ENCODE data around the gene FAM170B. TPM values are rescaled to one million over a fixed set of nuclear protein-coding genes. Genes with fewer than 3 reads are reported as not detected.

Gene FAM170B
- total and polyA plus RNA-seq, 9 donors = 0.09 to 0.16 TPM; not detected in 7

- WGBS (ENCODE audit: insufficient coverage) = 67% methylated on average over 3 of the region's 5 CpGs
- peaks cover 14% of the 10 kb centered on the region for H3K4me1 ChIP-seq (ENCODE audit: control insufficient read depth, insufficient read depth, low read length)
- no peaks in the 10 kb centered on the region for H3K9me3 ChIP-seq (replicated peaks; ENCODE audit: control insufficient read depth, low read depth, low read length)
- H3K27me3 ChIP-seq (ENCODE audit: control insufficient read depth, insufficient read depth, low read length) = no peaks in the 10 kb centered on the region
- DNase-seq = no peak
- H3K4me3 ChIP-seq (ENCODE audit: low read length) = no peak overlapping the region
- H3K27ac ChIP-seq (ENCODE audit: low read length) = no peak overlapping the region
- H3K36me3 ChIP-seq (ENCODE audit: control insufficient read depth, insufficient read depth, low read length) = no peaks in the 10 kb centered on the region
These were observed 28.2 kb upstream of the FAM170B start for GRCh38 chr10:49162063-49162462.

- no peak overlapping the region for H3K4me3 ChIP-seq (ENCODE audit: low read length)
- no peaks in the 10 kb centered on the region for H3K9me3 ChIP-seq (replicated peaks; ENCODE audit: control insufficient read depth, low read depth, low read length)
- 88% methylated on average over 1 of the region's 8 CpGs for WGBS (ENCODE audit: insufficient coverage)
- DNase-seq = peak; percentile 84
- no peak overlapping the region for H3K27ac ChIP-seq (ENCODE audit: low read length)
- H3K36me3 ChIP-seq (ENCODE audit: control insufficient read depth, insufficient read depth, low read length) = no peaks in the 10 kb centered on the region
- H3K4me1 ChIP-seq (ENCODE audit: control insufficient read depth, insufficient read depth, low read length) = peaks cover 9% of the 10 kb centered on the region
- H3K27me3 ChIP-seq (ENCODE audit: control insufficient read depth, insufficient read depth, low read length) = no peaks in the 10 kb centered on the region
These were observed 27.7 kb upstream of the FAM170B start for GRCh38 chr10:49161411-49161997.

GRCh38 chr10:49160814-49161213 lies 27.0 kb upstream of the FAM170B start:
- Histone ChIP-seq H3K27ac (ENCODE audit: low read length) (no peak overlapping the region), H3K9me3 (replicated peaks; ENCODE audit: control insufficient read depth, low read depth, low read length) (no peaks in the 10 kb centered on the region), H3K27me3 (ENCODE audit: control insufficient read depth, insufficient read depth, low read length) (no peaks in the 10 kb centered on the region), H3K4me3 (ENCODE audit: low read length) (no peak overlapping the region), H3K36me3 (ENCODE audit: control insufficient read depth, insufficient read depth, low read length) (no peaks in the 10 kb centered on the region), H3K4me1 (ENCODE audit: control insufficient read depth, insufficient read depth, low read length) (peaks cover 9% of the 10 kb centered on the region)
- WGBS (ENCODE audit: insufficient coverage) = 70% methylated on average over 1 of the region's 5 CpGs
- no peak for DNase-seq

GRCh38 chr10:49160110-49160509 lies 26.3 kb upstream of the FAM170B start:
- no peaks in the 10 kb centered on the region for H3K9me3 ChIP-seq (replicated peaks; ENCODE audit: control insufficient read depth, low read depth, low read length)
- no CpG with 5 or more reads among the region's 5 CpGs for WGBS (ENCODE audit: insufficient coverage)

GRCh38 chr10:49158915-49159314 lies 25.1 kb upstream of the FAM170B start:
- DNase-seq = no peak
- WGBS (ENCODE audit: insufficient coverage) = no CpG with 5 or more reads among the region's 3 CpGs
- Histone ChIP-seq H3K4me1 (ENCODE audit: control insufficient read depth, insufficient read depth, low read length) (peaks cover 6% of the 10 kb centered on the region), H3K36me3 (ENCODE audit: control insufficient read depth, insufficient read depth, low read length) (no peaks in the 10 kb centered on the region), H3K27me3 (ENCODE audit: control insufficient read depth, insufficient read depth, low read length) (no peaks in the 10 kb centered on the region), H3K4me3 (ENCODE audit: low read length) (no peak overlapping the region), H3K9me3 (replicated peaks; ENCODE audit: control insufficient read depth, low read depth, low read length) (no peaks in the 10 kb centered on the region), H3K27ac (ENCODE audit: low read length) (no peak overlapping the region)

More at GRCh38 chr10:49160110-49160509, 26.3 kb upstream of the FAM170B start:
- DNase-seq = no peak
- Histone ChIP-seq H3K27ac (ENCODE audit: low read length) (no peak overlapping the region), H3K4me1 (ENCODE audit: control insufficient read depth, insufficient read depth, low read length) (peaks cover 9% of the 10 kb centered on the region), H3K4me3 (ENCODE audit: low read length) (no peak overlapping the region), H3K27me3 (ENCODE audit: control insufficient read depth, insufficient read depth, low read length) (no peaks in the 10 kb centered on the region), H3K36me3 (ENCODE audit: control insufficient read depth, insufficient read depth, low read length) (no peaks in the 10 kb centered on the region)

GRCh38 chr10:49158404-49158803 lies 24.6 kb upstream of the FAM170B start:
- Histone ChIP-seq H3K27ac (ENCODE audit: low read length) (no peak overlapping the region), H3K4me3 (ENCODE audit: low read length) (no peak overlapping the region), H3K9me3 (replicated peaks; ENCODE audit: control insufficient read depth, low read depth, low read length) (no peaks in the 10 kb centered on the region), H3K27me3 (ENCODE audit: control insufficient read depth, insufficient read depth, low read length) (no peaks in the 10 kb centered on the region), H3K36me3 (ENCODE audit: control insufficient read depth, insufficient read depth, low read length) (no peaks in the 10 kb centered on the region), H3K4me1 (ENCODE audit: control insufficient read depth, insufficient read depth, low read length) (peaks cover 6% of the 10 kb centered on the region)
- no CpG with 5 or more reads among the region's 7 CpGs for WGBS (ENCODE audit: insufficient coverage)
- DNase-seq = no peak

GRCh38 chr10:49157229-49157628 lies 23.4 kb upstream of the FAM170B start:
- no peak for DNase-seq
- WGBS (ENCODE audit: insufficient coverage) = 90% methylated on average over 2 of the region's 3 CpGs
- H3K4me1 ChIP-seq (ENCODE audit: control insufficient read depth, insufficient read depth, low read length) = peaks cover 6% of the 10 kb centered on the region
- H3K36me3 ChIP-seq (ENCODE audit: control insufficient read depth, insufficient read depth, low read length) = no peaks in the 10 kb centered on the region
- no peak overlapping the region for H3K27ac ChIP-seq (ENCODE audit: low read length)
- H3K27me3 ChIP-seq (ENCODE audit: control insufficient read depth, insufficient read depth, low read length) = no peaks in the 10 kb centered on the region
- H3K9me3 ChIP-seq (replicated peaks; ENCODE audit: control insufficient read depth, low read depth, low read length) = no peaks in the 10 kb centered on the region
- H3K4me3 ChIP-seq (ENCODE audit: low read length) = no peak overlapping the region

- H3K27ac ChIP-seq (ENCODE audit: low read length) = no peak overlapping the region
- 80% methylated on average over 1 of the region's 6 CpGs for WGBS (ENCODE audit: insufficient coverage)
These were observed 20.8 kb upstream of the FAM170B start for GRCh38 chr10:49154641-49155040.

GRCh38 chr10:49153971-49154370 lies 20.1 kb upstream of the FAM170B start:
- Histone ChIP-seq H3K27ac (ENCODE audit: low read length) (no peak overlapping the region), H3K9me3 (replicated peaks; ENCODE audit: control insufficient read depth, low read depth, low read length) (no peaks in the 10 kb centered on the region), H3K36me3 (ENCODE audit: control insufficient read depth, insufficient read depth, low read length) (no peaks in the 10 kb centered on the region), H3K4me1 (ENCODE audit: control insufficient read depth, insufficient read depth, low read length) (peaks cover 20% of the 10 kb centered on the region), H3K4me3 (ENCODE audit: low read length) (no peak overlapping the region), H3K27me3 (ENCODE audit: control insufficient read depth, insufficient read depth, low read length) (no peaks in the 10 kb centered on the region)
- DNase-seq = no peak
- WGBS (ENCODE audit: insufficient coverage) = no CpG with 5 or more reads among the region's 1 CpG

More at GRCh38 chr10:49154641-49155040, 20.8 kb upstream of the FAM170B start:
- Histone ChIP-seq H3K27me3 (ENCODE audit: control insufficient read depth, insufficient read depth, low read length) (no peaks in the 10 kb centered on the region), H3K36me3 (ENCODE audit: control insufficient read depth, insufficient read depth, low read length) (no peaks in the 10 kb centered on the region), H3K9me3 (replicated peaks; ENCODE audit: control insufficient read depth, low read depth, low read length) (no peaks in the 10 kb centered on the region), H3K4me1 (ENCODE audit: control insufficient read depth, insufficient read depth, low read length) (peaks cover 15% of the 10 kb centered on the region), H3K4me3 (ENCODE audit: low read length) (no peak overlapping the region)
- DNase-seq = no peak

GRCh38 chr10:49153115-49153514 lies 19.3 kb upstream of the FAM170B start:
- Histone ChIP-seq H3K27me3 (ENCODE audit: control insufficient read depth, insufficient read depth, low read length) (no peaks in the 10 kb centered on the region), H3K4me1 (ENCODE audit: control insufficient read depth, insufficient read depth, low read length) (peaks cover 26% of the 10 kb centered on the region), H3K27ac (ENCODE audit: low read length) (no peak overlapping the region), H3K36me3 (ENCODE audit: control insufficient read depth, insufficient read depth, low read length) (no peaks in the 10 kb centered on the region), H3K4me3 (ENCODE audit: low read length) (no peak overlapping the region), H3K9me3 (replicated peaks; ENCODE audit: control insufficient read depth, low read depth, low read length) (peaks cover 3% of the 10 kb centered on the region)
- no peak for DNase-seq
- WGBS (ENCODE audit: insufficient coverage) = 41% methylated on average over 4 of the region's 4 CpGs

- no peak overlapping the region for H3K27ac ChIP-seq (ENCODE audit: low read length)
- peaks cover 27% of the 10 kb centered on the region for H3K4me1 ChIP-seq (ENCODE audit: control insufficient read depth, insufficient read depth, low read length)
- H3K9me3 ChIP-seq (replicated peaks; ENCODE audit: control insufficient read depth, low read depth, low read length) = peaks cover 6% of the 10 kb centered on the region
- no peaks in the 10 kb centered on the region for H3K27me3 ChIP-seq (ENCODE audit: control insufficient read depth, insufficient read depth, low read length)
- no peak overlapping the region for H3K4me3 ChIP-seq (ENCODE audit: low read length)
- WGBS (ENCODE audit: insufficient coverage) = 93% methylated on average over 2 of the region's 4 CpGs
- DNase-seq = no peak
- no peaks in the 10 kb centered on the region for H3K36me3 ChIP-seq (ENCODE audit: control insufficient read depth, insufficient read depth, low read length)
These were observed 18.8 kb upstream of the FAM170B start for GRCh38 chr10:49152663-49153062.

Measured in muscle of leg (tissue), 11 donors.